ENCODE data around the gene TEAD2.
A peak's percentile ranks its signal among the peaks of the same experiment; 100 is the strongest.
"Not testable (repeated sequence)": the region's sequence is repeated elsewhere in the genome, so short reads cannot be mapped to it uniquely, and the experiment has no call there.

The TEAD2 gene

GRCh38 chr19:49347191-49347590, 15.0 kb downstream of the TEAD2 start:
- no peak for DNase-seq

GRCh38 chr19:49344505-49345423, 17.5 kb downstream of the TEAD2 start:
- no peak for DNase-seq

- DNase-seq, result no peak
These were observed 19.1 kb downstream of the TEAD2 start for GRCh38 chr19:49343123-49343522.

GRCh38 chr19:49342291-49342721, 19.9 kb downstream of the TEAD2 start:
- DNase-seq, result no peak

- DNase-seq, result no peak
These were observed 21.1 kb downstream of the TEAD2 start for GRCh38 chr19:49340865-49341718.

GRCh38 chr19:49340069-49340864, 21.9 kb downstream of the TEAD2 start:
- DNase-seq, result peak in 1 of 2 donors; percentile 26

GRCh38 chr19:49339301-49340068, 22.7 kb downstream of the TEAD2 start:
- no peak for DNase-seq

GRCh38 chr19:49338691-49339300, 23.4 kb downstream of the TEAD2 start:
- DNase-seq, result no peak

GRCh38 chr19:49338023-49338677, 24.1 kb downstream of the TEAD2 start:
- DNase-seq, result no peak

GRCh38 chr19:49337267-49338022, 24.8 kb downstream of the TEAD2 start:
- no peak for DNase-seq

GRCh38 chr19:49336482-49337266, 25.5 kb downstream of the TEAD2 start:
- DNase-seq, result no peak

GRCh38 chr19:49335784-49336481, 26.3 kb downstream of the TEAD2 start:
- peak; percentile 63 to 81 for DNase-seq

- DNase-seq, result peak; percentile 50 to 52
These were observed 27.0 kb downstream of the TEAD2 start, which contains the start of gene CD37 for GRCh38 chr19:49335071-49335783. TSS of gene CD37 (plus strand) at chr19:49335406. CDS start at chr19:49335541, 135 bp downstream.

GRCh38 chr19:49333811-49334288, 28.4 kb downstream of the TEAD2 start:
- DNase-seq, result peak; percentile 24 to 62

GRCh38 chr19:49333418-49333805, 28.8 kb downstream of the TEAD2 start:
- DNase-seq, result no peak

- not testable (repeated sequence) for DNase-seq
These were observed 29.4 kb downstream of the TEAD2 start for GRCh38 chr19:49332691-49333417.

GRCh38 chr19:49331616-49332055, 30.6 kb downstream of the TEAD2 start:
- peak; percentile 70 to 85 for DNase-seq
